ENCODE measurements around the gene CDKN2B-AS1. TPM values are rescaled to one million over a fixed set of nuclear protein-coding genes. Genes with fewer than 3 reads are reported as not detected.

CDKN2B-AS1 gene
- total and polyA plus RNA-seq, 2 of the 13 experiments (the other 11 are each of a cell fraction or from before 2014, with no cell fraction given) = 0.64 to 2.3 TPM

DNA sequence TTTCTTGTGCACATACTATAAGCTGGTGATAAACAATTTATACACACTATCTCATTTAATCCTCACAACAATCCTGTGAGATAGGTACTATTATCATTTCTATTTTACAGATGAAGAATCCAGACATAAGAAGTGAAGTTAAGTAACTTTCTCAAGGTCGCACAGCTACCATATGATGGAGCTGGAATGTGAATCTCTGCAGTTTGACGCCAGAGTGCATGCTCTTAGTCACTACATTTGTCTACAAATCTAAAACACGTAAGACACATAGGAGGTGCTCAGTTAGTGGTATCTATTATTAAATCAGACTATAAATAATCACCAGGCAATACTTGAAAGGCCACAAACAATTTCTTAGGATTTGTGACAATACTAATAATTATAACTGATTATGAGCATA lies 59.5 kb downstream of the CDKN2B-AS1 start (continued):
- TF ChIP-seq, protein P1, sequence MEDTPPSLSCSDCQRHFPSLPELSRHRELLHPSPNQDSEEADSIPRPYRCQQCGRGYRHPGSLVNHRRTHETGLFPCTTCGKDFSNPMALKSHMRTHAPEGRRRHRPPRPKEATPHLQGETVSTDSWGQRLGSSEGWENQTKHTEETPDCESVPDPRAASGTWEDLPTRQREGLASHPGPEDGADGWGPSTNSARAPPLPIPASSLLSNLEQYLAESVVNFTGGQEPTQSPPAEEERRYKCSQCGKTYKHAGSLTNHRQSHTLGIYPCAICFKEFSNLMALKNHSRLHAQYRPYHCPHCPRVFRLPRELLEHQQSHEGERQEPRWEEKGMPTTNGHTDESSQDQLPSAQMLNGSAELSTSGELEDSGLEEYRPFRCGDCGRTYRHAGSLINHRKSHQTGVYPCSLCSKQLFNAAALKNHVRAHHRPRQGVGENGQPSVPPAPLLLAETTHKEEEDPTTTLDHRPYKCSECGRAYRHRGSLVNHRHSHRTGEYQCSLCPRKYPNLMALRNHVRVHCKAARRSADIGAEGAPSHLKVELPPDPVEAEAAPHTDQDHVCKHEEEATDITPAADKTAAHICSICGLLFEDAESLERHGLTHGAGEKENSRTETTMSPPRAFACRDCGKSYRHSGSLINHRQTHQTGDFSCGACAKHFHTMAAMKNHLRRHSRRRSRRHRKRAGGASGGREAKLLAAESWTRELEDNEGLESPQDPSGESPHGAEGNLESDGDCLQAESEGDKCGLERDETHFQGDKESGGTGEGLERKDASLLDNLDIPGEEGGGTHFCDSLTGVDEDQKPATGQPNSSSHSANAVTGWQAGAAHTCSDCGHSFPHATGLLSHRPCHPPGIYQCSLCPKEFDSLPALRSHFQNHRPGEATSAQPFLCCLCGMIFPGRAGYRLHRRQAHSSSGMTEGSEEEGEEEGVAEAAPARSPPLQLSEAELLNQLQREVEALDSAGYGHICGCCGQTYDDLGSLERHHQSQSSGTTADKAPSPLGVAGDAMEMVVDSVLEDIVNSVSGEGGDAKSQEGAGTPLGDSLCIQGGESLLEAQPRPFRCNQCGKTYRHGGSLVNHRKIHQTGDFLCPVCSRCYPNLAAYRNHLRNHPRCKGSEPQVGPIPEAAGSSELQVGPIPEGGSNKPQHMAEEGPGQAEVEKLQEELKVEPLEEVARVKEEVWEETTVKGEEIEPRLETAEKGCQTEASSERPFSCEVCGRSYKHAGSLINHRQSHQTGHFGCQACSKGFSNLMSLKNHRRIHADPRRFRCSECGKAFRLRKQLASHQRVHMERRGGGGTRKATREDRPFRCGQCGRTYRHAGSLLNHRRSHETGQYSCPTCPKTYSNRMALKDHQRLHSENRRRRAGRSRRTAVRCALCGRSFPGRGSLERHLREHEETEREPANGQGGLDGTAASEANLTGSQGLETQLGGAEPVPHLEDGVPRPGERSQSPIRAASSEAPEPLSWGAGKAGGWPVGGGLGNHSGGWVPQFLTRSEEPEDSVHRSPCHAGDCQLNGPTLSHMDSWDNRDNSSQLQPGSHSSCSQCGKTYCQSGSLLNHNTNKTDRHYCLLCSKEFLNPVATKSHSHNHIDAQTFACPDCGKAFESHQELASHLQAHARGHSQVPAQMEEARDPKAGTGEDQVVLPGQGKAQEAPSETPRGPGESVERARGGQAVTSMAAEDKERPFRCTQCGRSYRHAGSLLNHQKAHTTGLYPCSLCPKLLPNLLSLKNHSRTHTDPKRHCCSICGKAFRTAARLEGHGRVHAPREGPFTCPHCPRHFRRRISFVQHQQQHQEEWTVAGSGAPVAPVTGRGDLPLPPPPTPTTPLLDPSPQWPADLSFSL (CRISPR knock-in tag; IDR thresholded peaks at IDR 0.05) = no peak
- TF ChIP-seq PCBP2 (optimal IDR thresholded peaks at IDR 0.05; ENCODE audit: low read depth, low read length, poor library complexity, severe bottlenecking) (no peak), MBD4 (IDR thresholded peaks at IDR 0.05; ENCODE audit: borderline replicate concordance, low read length) (no peak), ZNF160 (CRISPR knock-in tag; IDR thresholded peaks at IDR 0.05) (no peak), ELF1 (CRISPR knock-in tag; IDR thresholded peaks at IDR 0.05) (no peak), KDM6A (CRISPR knock-in tag; IDR thresholded peaks at IDR 0.05; ENCODE audit: low read depth) (no peak)

DNA sequence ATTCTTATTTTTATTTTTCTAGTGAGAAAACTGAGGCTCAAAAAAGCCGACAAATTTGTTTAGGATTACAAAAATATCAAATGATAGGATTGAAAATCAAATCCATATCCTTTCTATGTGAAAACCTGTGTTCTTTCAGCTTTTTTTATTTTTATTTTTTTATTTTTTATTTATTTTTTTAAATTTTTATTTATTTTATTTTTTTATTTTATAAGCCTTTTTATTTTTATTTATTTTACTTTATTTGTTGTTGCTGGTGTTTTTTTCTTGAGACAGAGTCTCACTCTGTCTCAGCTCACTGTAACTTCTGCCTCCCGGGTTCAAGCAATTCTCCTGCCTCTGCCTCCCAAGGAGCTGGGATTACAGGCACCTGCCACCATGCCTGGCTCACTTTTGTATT lies 59.9 kb downstream of the CDKN2B-AS1 start:
- WGBS (ENCODE audit: low lambda C conversion rate) = 23% methylated on average over 2 of the region's 2 CpGs
- Histone ChIP-seq H3K27ac (ENCODE audit: extremely low read length, insufficient read depth, low read length) (no peak overlapping the region), H3K4me2 (ENCODE audit: low read depth, low read length) (no peak overlapping the region), H3K9ac (ENCODE audit: insufficient read depth, low read depth, low read length) (no peak overlapping the region), H3K4me1 (ENCODE audit: insufficient read depth, low read length) (no peaks in the 10 kb centered on the region), H2AFZ (ENCODE audit: low read length) (no peak overlapping the region), H3K36me3 (replicated peaks in 1 of 2; ENCODE audit: control insufficient read depth in 1 of 2, insufficient read depth in 2 of 2, low read length in 2 of 2) (no peaks in the 10 kb centered on the region), H4K20me1 (ENCODE audit: insufficient read depth, low read length) (no peaks in the 10 kb centered on the region), H3K9me3 (ENCODE audit: low read length) (no peaks in the 10 kb centered on the region), H3K79me2 (ENCODE audit: insufficient read depth, low read length) (no peaks in the 10 kb centered on the region), H3K4me3 (replicated peaks in 1 of 3; ENCODE audit: insufficient read depth in 1 of 3, low read depth in 2 of 3, low read length in 3 of 3) (no peak overlapping the region), H3K27me3 (ENCODE audit: control insufficient read depth in 1 of 2, insufficient read depth in 2 of 2, low read length in 2 of 2) (no peaks in the 10 kb centered on the region; a peak in 1 of 5 replicates)
- FAIRE-seq (no peak), ATAC-seq (no peak), DNase-seq (ENCODE audit: low spot score) (no peak)
- CTCF ChIA-PET (ENCODE audit: low intra/inter-chr PET ratio, low total read pairs) = no interaction called here
- intact Hi-C loops (cut with micrococcal nuclease; ENCODE audit: unreplicated experiment) = no loop called here
- POLR2A ChIA-PET = no interaction called here
- BruUV-seq (replicated peaks) = no TSS peak
- in situ Hi-C loops (cut with HindIII; ENCODE audit: extremely low pct_ligation_motif_present, low pct_unique_long_range_greater_than_20kb) = no loop called here
- TF ChIP-seq ZFP90 (CRISPR knock-in tag; IDR thresholded peaks at IDR 0.05; ENCODE audit: borderline replicate concordance) = no peak
- no peak for TF ChIP-seq ZNF557 (CRISPR knock-in tag; IDR thresholded peaks at IDR 0.05)
- no peak for TF ChIP-seq ZNF383 (CRISPR knock-in tag; IDR thresholded peaks at IDR 0.05; ENCODE audit: borderline replicate concordance)
- TF ChIP-seq, protein P2, sequence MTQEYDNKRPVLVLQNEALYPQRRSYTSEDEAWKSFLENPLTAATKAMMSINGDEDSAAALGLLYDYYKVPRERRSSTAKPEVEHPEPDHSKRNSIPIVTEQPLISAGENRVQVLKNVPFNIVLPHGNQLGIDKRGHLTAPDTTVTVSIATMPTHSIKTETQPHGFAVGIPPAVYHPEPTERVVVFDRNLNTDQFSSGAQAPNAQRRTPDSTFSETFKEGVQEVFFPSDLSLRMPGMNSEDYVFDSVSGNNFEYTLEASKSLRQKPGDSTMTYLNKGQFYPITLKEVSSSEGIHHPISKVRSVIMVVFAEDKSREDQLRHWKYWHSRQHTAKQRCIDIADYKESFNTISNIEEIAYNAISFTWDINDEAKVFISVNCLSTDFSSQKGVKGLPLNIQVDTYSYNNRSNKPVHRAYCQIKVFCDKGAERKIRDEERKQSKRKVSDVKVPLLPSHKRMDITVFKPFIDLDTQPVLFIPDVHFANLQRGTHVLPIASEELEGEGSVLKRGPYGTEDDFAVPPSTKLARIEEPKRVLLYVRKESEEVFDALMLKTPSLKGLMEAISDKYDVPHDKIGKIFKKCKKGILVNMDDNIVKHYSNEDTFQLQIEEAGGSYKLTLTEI (CRISPR knock-in tag; conservative IDR thresholded peaks at IDR 0.05) = no peak
- TF ChIP-seq, protein P3, sequence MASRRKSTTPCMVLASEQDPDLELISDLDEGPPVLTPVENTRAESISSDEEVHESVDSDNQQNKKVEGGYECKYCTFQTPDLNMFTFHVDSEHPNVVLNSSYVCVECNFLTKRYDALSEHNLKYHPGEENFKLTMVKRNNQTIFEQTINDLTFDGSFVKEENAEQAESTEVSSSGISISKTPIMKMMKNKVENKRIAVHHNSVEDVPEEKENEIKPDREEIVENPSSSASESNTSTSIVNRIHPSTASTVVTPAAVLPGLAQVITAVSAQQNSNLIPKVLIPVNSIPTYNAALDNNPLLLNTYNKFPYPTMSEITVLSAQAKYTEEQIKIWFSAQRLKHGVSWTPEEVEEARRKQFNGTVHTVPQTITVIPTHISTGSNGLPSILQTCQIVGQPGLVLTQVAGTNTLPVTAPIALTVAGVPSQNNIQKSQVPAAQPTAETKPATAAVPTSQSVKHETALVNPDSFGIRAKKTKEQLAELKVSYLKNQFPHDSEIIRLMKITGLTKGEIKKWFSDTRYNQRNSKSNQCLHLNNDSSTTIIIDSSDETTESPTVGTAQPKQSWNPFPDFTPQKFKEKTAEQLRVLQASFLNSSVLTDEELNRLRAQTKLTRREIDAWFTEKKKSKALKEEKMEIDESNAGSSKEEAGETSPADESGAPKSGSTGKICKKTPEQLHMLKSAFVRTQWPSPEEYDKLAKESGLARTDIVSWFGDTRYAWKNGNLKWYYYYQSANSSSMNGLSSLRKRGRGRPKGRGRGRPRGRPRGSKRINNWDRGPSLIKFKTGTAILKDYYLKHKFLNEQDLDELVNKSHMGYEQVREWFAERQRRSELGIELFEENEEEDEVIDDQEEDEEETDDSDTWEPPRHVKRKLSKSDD (CRISPR knock-in tag; IDR thresholded peaks at IDR 0.05; ENCODE audit: low read depth) = no peak
- TF ChIP-seq ZSCAN30 (CRISPR knock-in tag; IDR thresholded peaks at IDR 0.05) = no peak
- no peak for TF ChIP-seq MZF1 (CRISPR knock-in tag; IDR thresholded peaks at IDR 0.05; ENCODE audit: borderline replicate concordance)
- TF ChIP-seq ZKSCAN8 (CRISPR knock-in tag; IDR thresholded peaks at IDR 0.05; ENCODE audit: borderline replicate concordance) = no peak

Measured in HepG2 (cell line).